Mesenteric fat pad (tissue), 1 donor: ENCODE measurements around the gene TMSB10. TPM values are rescaled to one million over a fixed set of nuclear protein-coding genes. Genes with fewer than 3 reads are reported as not detected.
"Not testable (repeated sequence)": the region's sequence is repeated elsewhere in the genome, so short reads cannot be mapped to it uniquely, and the experiment has no call there.

Experiments
- DNase-seq: peaks from one replicate; pipeline ENCODE4 v3.0.0-alpha.2; 2020; ENCODE audit warnings: low spot score
- total RNA-seq: library from RNA; stranded (reverse); fragmentation: NEBNext Ultra II Directional; extraction: Animal tissue kit (Norgen Biotek cat#: 25700); gene quantifications from one replicate; pipeline ENCODE4 v1.2.1, GENCODE V29; 2021
- donor health status: DM: yes; HTN: yes; CAD: no.

TMSB10 gene
- total RNA-seq, 1 donor from 2014 or later, result 1,485 TPM

DNA sequence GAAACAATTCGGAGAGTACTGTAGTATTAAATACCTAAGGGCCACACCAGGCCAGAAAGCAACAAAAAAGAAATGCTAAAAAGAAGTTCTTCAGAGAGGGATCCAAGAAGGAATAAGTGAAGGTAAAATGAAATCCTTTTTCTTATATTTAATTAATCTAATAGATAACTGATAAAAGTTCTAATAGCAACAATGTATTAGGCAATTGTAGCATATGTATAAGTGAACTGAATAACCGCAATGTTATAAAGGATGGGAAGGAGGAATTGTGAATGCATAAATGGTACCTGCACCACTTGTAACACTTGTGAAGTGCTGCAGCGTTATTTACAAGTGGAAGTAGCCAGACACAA, 21.8 kb downstream of the TMSB10 start:
- DNase-seq, result no peak

GRCh38 chr2:84931384-84931821, 25.9 kb downstream of the TMSB10 start:
- peak; percentile 0 for DNase-seq

- no peak for DNase-seq
Measured at GRCh38 chr2:84938194-84938879, 32.9 kb downstream of the TMSB10 start.

GRCh38 chr2:84939426-84940087, 34.1 kb downstream of the TMSB10 start:
- DNase-seq, result no peak

- no peak for DNase-seq
Measured at GRCh38 chr2:84940088-84940470, 34.6 kb downstream of the TMSB10 start.

DNA sequence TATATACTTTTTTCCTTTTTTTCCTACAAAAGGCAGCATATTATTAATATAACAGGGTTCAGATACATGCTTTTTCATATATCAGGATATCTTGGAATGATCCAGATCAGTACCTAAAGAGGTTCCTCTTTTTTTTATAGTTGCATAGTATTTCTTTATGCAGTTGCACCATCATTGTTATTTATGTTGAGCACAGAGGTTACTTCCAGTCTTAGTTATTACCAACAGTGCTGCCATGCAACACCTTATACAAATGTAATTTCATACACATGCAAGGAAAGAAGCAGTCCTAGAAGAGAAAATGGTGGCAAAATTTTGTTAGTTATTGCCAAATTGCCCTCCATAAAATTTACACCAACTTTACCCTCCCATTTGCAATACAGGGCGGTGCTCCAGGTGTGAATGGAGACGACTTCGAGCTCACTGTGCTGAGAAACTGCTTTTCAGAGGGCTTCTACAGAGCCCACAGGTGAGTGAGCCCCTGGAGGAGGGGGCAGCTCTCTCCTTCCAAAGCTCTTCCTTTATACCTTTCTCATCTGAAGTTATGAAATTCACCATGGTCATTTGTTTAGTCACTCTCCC, 35.5 kb downstream of the TMSB10 start:
- DNase-seq, result no peak

DNA sequence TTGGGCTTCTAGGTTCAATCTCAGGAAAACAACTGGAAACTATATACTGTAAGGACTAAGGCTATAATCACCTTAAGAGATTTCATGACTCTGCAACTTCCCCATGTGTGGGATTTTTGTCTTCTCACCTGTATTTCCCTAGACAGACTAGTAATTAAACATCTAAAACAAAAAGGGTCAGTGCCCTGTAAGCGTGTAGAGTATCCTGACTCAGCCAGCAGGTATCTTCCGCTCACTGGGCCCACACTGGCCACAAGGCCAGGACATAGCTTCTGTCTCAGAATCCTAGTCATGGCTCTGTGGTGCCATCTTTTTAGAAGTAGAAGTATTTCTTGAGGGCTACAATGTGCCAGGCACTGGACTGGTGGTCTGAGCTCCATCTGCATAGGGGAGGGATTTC, 36.7 kb downstream of the TMSB10 start:
- no peak for DNase-seq

DNA sequence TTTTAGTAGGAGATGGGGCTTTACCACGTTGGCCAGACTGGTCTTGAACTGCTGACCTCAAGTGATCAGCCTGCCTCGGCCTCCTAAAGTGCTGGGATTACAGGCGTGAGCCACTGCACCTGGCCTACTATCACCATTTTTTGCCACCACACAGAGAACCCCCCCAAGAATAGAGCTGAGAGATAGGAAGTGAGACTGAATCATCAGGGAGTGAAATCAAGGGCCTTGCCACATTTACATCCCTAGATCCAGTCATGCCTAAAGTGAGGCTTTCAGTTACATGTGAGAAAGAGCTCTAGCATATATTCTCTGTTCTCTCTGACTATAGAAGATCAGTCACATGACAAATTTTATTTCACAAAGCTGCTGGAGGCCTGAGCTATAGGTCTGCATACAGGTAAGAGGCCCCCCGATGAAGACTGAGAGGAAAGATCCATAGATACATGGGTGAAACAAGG, 37.5 kb downstream of the TMSB10 start:
- no peak for DNase-seq

GRCh38 chr2:84944295-84944909, 38.9 kb downstream of the TMSB10 start:
- DNase-seq, result no peak

DNA sequence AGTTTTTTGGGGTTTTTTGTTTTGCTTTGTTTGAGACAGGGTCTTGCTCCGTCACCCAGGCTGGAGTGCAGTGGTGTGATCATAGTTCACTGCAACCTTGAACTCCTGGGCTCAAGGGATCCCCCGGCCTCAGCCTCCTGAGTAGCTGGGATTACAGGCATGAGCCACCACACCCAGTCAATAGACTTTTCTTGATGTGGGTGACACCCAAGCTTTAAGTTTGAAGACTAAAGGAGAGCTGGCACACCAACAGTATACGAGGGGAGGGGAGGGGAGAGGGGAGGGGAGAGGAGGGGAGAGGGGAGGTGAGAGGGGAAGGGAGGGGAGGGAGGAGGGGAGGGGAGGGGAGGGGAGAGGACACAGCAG, 40.4 kb downstream of the TMSB10 start:
- DNase-seq, result not testable (repeated sequence)

DNA sequence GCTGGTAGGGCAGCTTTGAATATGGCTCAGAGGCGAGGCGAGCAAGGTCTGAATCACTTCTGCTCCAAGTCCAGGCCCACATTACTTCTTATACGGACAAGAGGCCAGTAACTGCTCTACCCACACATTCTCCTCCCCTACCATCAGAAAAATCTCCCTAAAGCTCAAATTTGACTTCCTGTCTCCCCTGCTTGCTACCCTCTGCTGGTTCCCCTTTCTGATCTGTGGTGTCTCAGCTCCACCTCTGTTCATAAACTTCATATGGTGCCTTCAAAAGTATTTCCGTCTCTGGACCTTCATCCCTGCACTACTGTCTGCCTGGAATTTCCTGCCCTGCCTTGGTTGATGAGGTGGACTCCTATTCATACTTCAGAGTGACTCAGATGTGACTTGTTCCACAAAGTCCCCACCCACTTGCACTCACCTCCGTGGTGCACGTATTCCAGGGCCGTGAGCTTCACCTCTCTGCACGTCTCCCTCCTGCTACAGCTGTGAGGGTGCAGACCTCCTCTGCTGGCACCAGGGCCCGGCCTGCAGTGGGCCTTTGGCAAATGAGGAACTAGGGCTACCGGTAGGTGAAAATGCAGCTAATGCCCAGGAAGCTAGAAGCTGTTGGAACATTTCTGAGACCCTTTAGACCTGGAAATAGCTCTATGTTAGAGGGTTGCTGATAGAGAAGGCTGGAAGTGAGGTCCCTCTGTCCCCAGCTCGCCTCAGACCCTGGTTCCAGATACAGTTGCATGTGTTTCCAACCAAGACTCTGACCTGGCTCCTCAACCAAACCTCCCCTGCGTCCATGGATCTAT, 41.0 kb downstream of the TMSB10 start:
- DNase-seq, result no peak

DNA sequence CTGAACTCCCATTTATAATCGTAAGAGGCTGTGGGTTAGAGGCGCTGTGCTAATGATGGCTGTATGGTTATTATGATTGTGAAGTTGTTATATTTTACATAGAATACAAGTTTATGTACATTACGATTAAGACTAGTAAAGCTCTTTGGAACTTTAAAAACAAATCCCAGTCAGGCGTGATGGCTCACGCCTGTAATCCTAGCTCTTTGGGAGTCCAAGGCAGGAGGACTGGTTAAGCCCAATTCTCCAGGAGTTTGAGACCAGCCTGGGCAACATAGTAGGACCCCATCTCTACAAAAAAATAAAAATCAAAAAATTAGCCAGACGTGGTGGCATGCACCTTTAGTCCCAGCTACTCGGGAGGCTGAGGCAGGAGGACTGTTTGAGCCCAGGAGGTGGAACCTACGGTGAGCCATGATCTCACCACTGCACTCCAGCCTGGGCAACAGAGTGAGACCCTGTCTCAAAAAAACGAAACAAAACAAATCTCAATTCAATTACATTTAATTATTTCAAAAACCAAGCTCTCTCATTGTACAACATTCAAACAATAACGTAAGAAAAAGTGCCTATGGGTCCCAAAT, 41.6 kb downstream of the TMSB10 start:
- DNase-seq, result no peak

DNA sequence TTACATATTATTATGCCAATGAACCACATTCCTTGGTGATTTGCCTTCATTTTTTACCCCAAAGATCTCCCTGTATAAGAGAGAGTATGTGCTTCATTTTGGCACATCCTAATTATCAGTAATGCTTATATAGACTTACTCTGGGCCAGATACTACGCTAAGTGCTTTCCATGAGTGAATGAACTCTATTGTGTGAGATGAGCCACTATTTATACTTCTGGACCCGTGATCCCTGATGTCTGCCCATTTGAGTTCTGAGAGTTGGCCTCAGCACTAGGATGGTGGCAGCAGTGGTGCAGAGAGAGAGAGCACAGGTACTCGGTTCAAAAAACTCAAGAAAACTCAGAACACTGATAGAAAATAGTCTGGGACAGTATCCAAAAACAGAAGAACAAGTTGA, 48.1 kb downstream of the TMSB10 start:
- no peak for DNase-seq

GRCh38 chr2:84954329-84954728, 48.9 kb downstream of the TMSB10 start:
- peak; percentile 33 for DNase-seq

Other genes with a start within 250 kb of the TMSB10 start
- 6.3 TPM for gene TRABD2A, start 24.6 kb upstream of the TMSB10 start, total RNA-seq
- 79.7 TPM for gene KCMF1, start 65.5 kb downstream of the TMSB10 start, total RNA-seq
- 27.8 TPM for gene TCF7L1, start 227.7 kb downstream of the TMSB10 start, total RNA-seq